Esophagus muscularis mucosa (tissue), 3 donors: ENCODE measurements around the gene TGFBR1.

Experiments
- CTCF ChIP-seq, 3 experiments: fragments of 200-600 bp in 2 of 3; fragments of 450-650 bp in 1 of 3; sonication (generic) in 2 of 3; IDR thresholded peaks; one replicate each; pipeline ENCODE4 v1.5.1; 2017 to 2019; ENCODE audit warnings: antibody characterized with exemption in 3 of 3, mild to moderate bottlenecking in 2 of 3, moderate library complexity in 1 of 3
- POLR2A ChIP-seq: fragments of 450-650 bp; IDR thresholded peaks from one replicate; pipeline ENCODE4 v1.6.1; 2017; ENCODE audit warnings: antibody characterized with exemption, moderate library complexity, mild to moderate bottlenecking, low read depth
- POLR2AphosphoS5 ChIP-seq, 2 donors: sonication (generic); formaldehyde crosslinking; IDR thresholded peaks; one replicate each; pipeline ENCODE4 v1.6.1; 2017; ENCODE audit warnings: antibody characterized with exemption in 2 of 2

- TF ChIP-seq POLR2A (no peak), CTCF (IDR thresholded peaks at IDR 0.05) (no peak), POLR2AphosphoS5 (IDR thresholded peaks at IDR 0.05) (no peak)
Measured at GRCh38 chr9:99090336-99091130, 14.4 kb upstream of the TGFBR1 start.
